IMR-90 (cell line): ENCODE results near the gene HTR1E.

ENCODE experiments used
- BHLHE40 ChIP-seq: fragments of 150-350 bp; IDR thresholded peaks from 2 replicates; pipeline ENCODE4 v1.6.1; 2016; ENCODE audit warnings: mild to moderate bottlenecking, low read depth, low read length
- ELK1 ChIP-seq: fragments of 150-350 bp; IDR thresholded peaks from 2 replicates; pipeline ENCODE4 v1.6.1; 2016; ENCODE audit warnings: low read depth, mild to moderate bottlenecking, low read length, moderate library complexity, borderline replicate concordance
- FOS ChIP-seq: fragments of 150-350 bp; IDR thresholded peaks from 2 replicates; pipeline ENCODE4 v1.6.1; 2016; ENCODE audit warnings: low read depth, low read length
- MAFK ChIP-seq: IDR thresholded peaks from 2 replicates; pipeline ENCODE4 v1.6.1; 2012; ENCODE audit warnings: low read depth, low read length, improper control_type of control experiment
- MAZ ChIP-seq: IDR thresholded peaks from 2 replicates; pipeline ENCODE4 v1.6.1; 2012; ENCODE audit warnings: low read depth, mild to moderate bottlenecking, low read length, improper control_type of control experiment, moderate library complexity, borderline replicate concordance
- MXI1 ChIP-seq: IDR thresholded peaks from 2 replicates; pipeline ENCODE4 v1.6.1; 2012; ENCODE audit warnings: low read depth, mild to moderate bottlenecking, low read length, moderate library complexity, borderline replicate concordance
- POLR2A ChIP-seq: IDR thresholded peaks from 2 replicates; pipeline ENCODE4 v1.6.1; 2012; ENCODE audit warnings: mild to moderate bottlenecking, low read depth, low read length
- RAD21 ChIP-seq: IDR thresholded peaks from 2 replicates; pipeline ENCODE4 v1.6.1; 2012; ENCODE audit warnings: low read length, improper control_type of control experiment
- RFX5 ChIP-seq: IDR thresholded peaks from 2 replicates; pipeline ENCODE4 v1.8.0; 2012; ENCODE audit warnings: low read depth, mild to moderate bottlenecking, low read length, moderate library complexity
- USF2 ChIP-seq: fragments of 150-350 bp; IDR thresholded peaks from 2 replicates; pipeline ENCODE4 v1.6.1; 2017; ENCODE audit warnings: mild to moderate bottlenecking, antibody characterized with exemption, low read length, low read depth
- TF ChIP-seq, protein P1 (sequence below): conservative IDR thresholded peaks from 2 replicates; pipeline ENCODE4 v1.5.1; 2012; ENCODE audit warnings: mild to moderate bottlenecking, low read depth, low read length, improper control_type of control experiment

DNA sequence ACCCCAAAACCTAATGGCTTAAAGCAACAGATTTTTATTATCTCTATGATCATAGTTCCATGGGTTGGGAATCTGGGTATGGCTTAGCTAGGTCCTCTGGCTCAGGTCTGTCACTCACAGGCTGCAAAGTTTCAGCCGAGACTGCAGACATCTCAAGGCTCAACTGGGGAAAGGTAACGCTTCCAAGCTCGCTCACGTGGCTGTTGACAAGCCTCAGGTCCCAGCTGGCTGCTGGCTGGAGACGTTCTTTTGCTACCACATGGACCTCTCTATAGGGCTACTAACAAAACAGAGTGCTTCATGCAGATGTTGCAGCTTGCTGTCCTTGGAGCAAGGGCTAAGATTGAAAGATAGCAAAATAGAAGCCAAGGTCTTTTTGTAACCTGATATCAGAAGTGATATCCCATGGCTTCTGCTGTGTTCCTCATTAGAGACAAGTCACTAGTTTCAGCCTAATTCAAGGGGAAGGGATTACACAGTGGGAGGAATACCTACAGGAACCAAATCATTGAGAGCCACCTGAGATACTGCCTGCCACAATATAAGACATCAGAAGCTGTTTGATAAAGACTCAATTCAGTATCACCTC is 6.6 kb downstream of the HTR1E start:
- no peak for TF ChIP-seq MAFK
- TF ChIP-seq, protein P1, sequence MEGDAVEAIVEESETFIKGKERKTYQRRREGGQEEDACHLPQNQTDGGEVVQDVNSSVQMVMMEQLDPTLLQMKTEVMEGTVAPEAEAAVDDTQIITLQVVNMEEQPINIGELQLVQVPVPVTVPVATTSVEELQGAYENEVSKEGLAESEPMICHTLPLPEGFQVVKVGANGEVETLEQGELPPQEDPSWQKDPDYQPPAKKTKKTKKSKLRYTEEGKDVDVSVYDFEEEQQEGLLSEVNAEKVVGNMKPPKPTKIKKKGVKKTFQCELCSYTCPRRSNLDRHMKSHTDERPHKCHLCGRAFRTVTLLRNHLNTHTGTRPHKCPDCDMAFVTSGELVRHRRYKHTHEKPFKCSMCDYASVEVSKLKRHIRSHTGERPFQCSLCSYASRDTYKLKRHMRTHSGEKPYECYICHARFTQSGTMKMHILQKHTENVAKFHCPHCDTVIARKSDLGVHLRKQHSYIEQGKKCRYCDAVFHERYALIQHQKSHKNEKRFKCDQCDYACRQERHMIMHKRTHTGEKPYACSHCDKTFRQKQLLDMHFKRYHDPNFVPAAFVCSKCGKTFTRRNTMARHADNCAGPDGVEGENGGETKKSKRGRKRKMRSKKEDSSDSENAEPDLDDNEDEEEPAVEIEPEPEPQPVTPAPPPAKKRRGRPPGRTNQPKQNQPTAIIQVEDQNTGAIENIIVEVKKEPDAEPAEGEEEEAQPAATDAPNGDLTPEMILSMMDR: no peak
- no peak for TF ChIP-seq POLR2A
- no peak for TF ChIP-seq USF2
- no peak for TF ChIP-seq MXI1
- no peak for TF ChIP-seq ELK1
- TF ChIP-seq FOS: no peak
- TF ChIP-seq RFX5: no peak
- TF ChIP-seq MAZ: no peak
- TF ChIP-seq BHLHE40: no peak
- no peak for TF ChIP-seq RAD21
